ENCODE results near the gene RABGGTB. TPM values are rescaled to one million over a fixed set of nuclear protein-coding genes. Genes with fewer than 3 reads are reported as not detected.
A peak's percentile ranks its signal among the peaks of the same experiment; 100 is the strongest.

Gene RABGGTB
- total and polyA plus RNA-seq, 9 of the 15 experiments (the other 6 are each of a cell fraction or from before 2014, with no cell fraction given) = 148 to 354 (median 206) TPM

- TF ChIP-seq ZBTB11 (CRISPR knock-in tag; IDR thresholded peaks at IDR 0.05) (peak in 1 of 3 experiments; percentile 56; a peak in 2 of 6 replicates), HDAC1 (IDR thresholded peaks at IDR 0.05) (peak in 1 of 2 experiments; percentile 72; a peak in 2 of 4 replicates), ZBTB7A (IDR thresholded peaks at IDR 0.05; ENCODE audit: borderline replicate concordance, control insufficient read depth, low read depth, low read length) (no peak), ZSCAN32 (CRISPR knock-in tag; IDR thresholded peaks at IDR 0.05) (no peak), ESRRB (CRISPR knock-in tag; IDR thresholded peaks at IDR 0.05; ENCODE audit: borderline replicate concordance) (no peak), CEBPB (tag; IDR thresholded peaks at IDR 0.05) (no peak), LEF1 (IDR thresholded peaks at IDR 0.05) (no peak), HNRNPK (IDR thresholded peaks at IDR 0.05; ENCODE audit: low read depth, low read length, poor library complexity, severe bottlenecking) (no peak), TFAM (CRISPR knock-in tag; conservative IDR thresholded peaks at IDR 0.05) (no peak), ZKSCAN8 (CRISPR knock-in tag; IDR thresholded peaks at IDR 0.05) (no peak), CUX1 (CRISPR knock-in tag; IDR thresholded peaks at IDR 0.05) (0 out of 2 replicates have a peak, but pooled peaks have one; percentile 57)
- TF ChIP-seq, protein P1, sequence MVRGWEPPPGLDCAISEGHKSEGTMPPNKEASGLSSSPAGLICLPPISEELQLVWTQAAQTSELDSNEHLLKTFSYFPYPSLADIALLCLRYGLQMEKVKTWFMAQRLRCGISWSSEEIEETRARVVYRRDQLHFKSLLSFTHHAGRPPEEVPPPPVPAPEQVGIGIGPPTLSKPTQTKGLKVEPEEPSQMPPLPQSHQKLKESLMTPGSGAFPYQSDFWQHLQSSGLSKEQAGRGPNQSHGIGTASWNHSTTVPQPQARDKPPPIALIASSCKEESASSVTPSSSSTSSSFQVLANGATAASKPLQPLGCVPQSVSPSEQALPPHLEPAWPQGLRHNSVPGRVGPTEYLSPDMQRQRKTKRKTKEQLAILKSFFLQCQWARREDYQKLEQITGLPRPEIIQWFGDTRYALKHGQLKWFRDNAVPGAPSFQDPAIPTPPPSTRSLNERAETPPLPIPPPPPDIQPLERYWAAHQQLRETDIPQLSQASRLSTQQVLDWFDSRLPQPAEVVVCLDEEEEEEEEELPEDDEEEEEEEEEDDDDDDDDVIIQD (CRISPR knock-in tag; IDR thresholded peaks at IDR 0.05) = no peak
- TF ChIP-seq, protein P2, sequence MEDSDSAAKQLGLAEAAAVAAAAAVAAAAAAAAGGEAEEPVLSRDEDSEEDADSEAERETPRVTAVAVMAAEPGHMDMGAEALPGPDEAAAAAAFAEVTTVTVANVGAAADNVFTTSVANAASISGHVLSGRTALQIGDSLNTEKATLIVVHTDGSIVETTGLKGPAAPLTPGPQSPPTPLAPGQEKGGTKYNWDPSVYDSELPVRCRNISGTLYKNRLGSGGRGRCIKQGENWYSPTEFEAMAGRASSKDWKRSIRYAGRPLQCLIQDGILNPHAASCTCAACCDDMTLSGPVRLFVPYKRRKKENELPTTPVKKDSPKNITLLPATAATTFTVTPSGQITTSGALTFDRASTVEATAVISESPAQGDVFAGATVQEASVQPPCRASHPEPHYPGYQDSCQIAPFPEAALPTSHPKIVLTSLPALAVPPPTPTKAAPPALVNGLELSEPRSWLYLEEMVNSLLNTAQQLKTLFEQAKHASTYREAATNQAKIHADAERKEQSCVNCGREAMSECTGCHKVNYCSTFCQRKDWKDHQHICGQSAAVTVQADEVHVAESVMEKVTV (CRISPR knock-in tag; IDR thresholded peaks at IDR 0.05) = no peak
Observed at GRCh38 chr1:75785983-75786853, at the start of gene RABGGTB (continued).

All from K562 (cell line).